SK-N-MC (cell line): Measurements from ENCODE around the gene MIS18BP1.
A peak's percentile ranks its signal among the peaks of the same experiment; 100 is the strongest.
"Not testable (repeated sequence)": the region's sequence is repeated elsewhere in the genome, so short reads cannot be mapped to it uniquely, and the experiment has no call there.

Experiments
- DNase-seq: peaks from one replicate; pipeline ENCODE4 v3.0.0-alpha.2; 2011; ENCODE audit warnings: low read depth, low spot score
- H3K27ac ChIP-seq: fragments of 200-600 bp; sonication (generic); 2 replicates; pipeline ENCODE4 v1.5.1; 2016; ENCODE audit warnings: mixed run types
- H3K36me3 ChIP-seq: fragments of 200-600 bp; sonication (generic); 2 replicates; pipeline ENCODE4 v1.6.1; 2017; ENCODE audit warnings: antibody characterized with exemption, low read length, mixed read lengths; ENCODE audit not compliant: insufficient read depth
- H3K4me3 ChIP-seq: fragments of 200-600 bp; sonication (generic); 2 replicates; pipeline ENCODE4 v1.5.1; 2016
- H3K9ac ChIP-seq: fragments of 200-600 bp; sonication (generic); 2 replicates; pipeline ENCODE4 v1.8.0; 2017; ENCODE audit warnings: mixed run types, mixed read lengths; ENCODE audit not compliant: insufficient read length
- H3K9me3 ChIP-seq: fragments of 200-600 bp; sonication (generic); 2 replicates; pipeline ENCODE4 v1.6.1; 2017; ENCODE audit warnings: low read depth, mild to moderate bottlenecking, antibody characterized with exemption, low read length, moderate library complexity, mixed read lengths
- EZH2 ChIP-seq: fragments of 200-600 bp; sonication (generic); IDR thresholded peaks from one replicate; pipeline ENCODE4 v1.6.1; 2017; ENCODE audit warnings: antibody characterized with exemption
- FOXP2 ChIP-seq: optimal IDR thresholded peaks from 2 replicates; pipeline ENCODE3; 2011; ENCODE audit warnings: mild to moderate bottlenecking, moderate library complexity; ENCODE audit not compliant: insufficient read depth; ENCODE audit errors: extremely low read length, control extremely low read depth
- POLR2AphosphoS5 ChIP-seq: IDR thresholded peaks from 2 replicates; pipeline ENCODE4 v1.6.1; 2012; ENCODE audit warnings: mild to moderate bottlenecking, low read depth, low read length, borderline replicate concordance

MIS18BP1 gene

GRCh38 chr14:45253070-45253753, at the start of gene MIS18BP1:
Gene MIS18BP1 (minus strand): TSS chr14:45253202. CDS start chr14:45247286, 5,916 bp downstream.
- no peaks in the 10 kb centered on the region for H3K36me3 ChIP-seq
- peaks cover 3% of the 10 kb centered on the region; the same call in 1 of the 2 replicates for H3K9me3 ChIP-seq
- peak within 1 kb of the TSS; percentile 85 for H3K4me3 ChIP-seq
- DNase-seq, result no peak
- H3K27ac ChIP-seq, result peak within 1 kb of the TSS; percentile 21; the same call in 1 of the 2 replicates
- peak within 1 kb of the TSS; percentile 69 for H3K9ac ChIP-seq
- TF ChIP-seq FOXP2 (no peak), POLR2AphosphoS5 (peak; percentile 65)

- TF ChIP-seq FOXP2, result no peak
- Histone ChIP-seq H3K36me3 (no peaks in the 10 kb centered on the region), H3K4me3 (no peak overlapping the region), H3K9ac (no peak overlapping the region), H3K27ac (no peak overlapping the region), H3K9me3 (no peaks in the 10 kb centered on the region)
- DNase-seq, result no peak
Measured at GRCh38 chr14:45298423-45299117, 45.6 kb upstream of the MIS18BP1 start.

- not testable (repeated sequence) for H3K36me3 ChIP-seq, H3K9me3 ChIP-seq, H3K27ac ChIP-seq, DNase-seq, H3K4me3 ChIP-seq, H3K9ac ChIP-seq
Measured at GRCh38 chr14:45294796-45295195, 41.8 kb upstream of the MIS18BP1 start.

GRCh38 chr14:45290547-45290946, 37.5 kb upstream of the MIS18BP1 start:
- Histone ChIP-seq H3K9ac (no peak overlapping the region), H3K4me3 (no peak overlapping the region), H3K27ac (no peak overlapping the region), H3K36me3 (no peaks in the 10 kb centered on the region), H3K9me3 (no peaks in the 10 kb centered on the region)
- TF ChIP-seq EZH2 (no peak), FOXP2 (no peak), POLR2AphosphoS5 (no peak)
- DNase-seq, result no peak

- DNase-seq, result no peak
- Histone ChIP-seq H3K9me3 (no peaks in the 10 kb centered on the region), H3K4me3 (no peak overlapping the region), H3K36me3 (no peaks in the 10 kb centered on the region), H3K27ac (no peak overlapping the region), H3K9ac (no peak overlapping the region)
- no peak for TF ChIP-seq EZH2
- no peak for TF ChIP-seq FOXP2
- TF ChIP-seq POLR2AphosphoS5, result no peak
Measured at GRCh38 chr14:45287610-45288009, 34.6 kb upstream of the MIS18BP1 start.

GRCh38 chr14:45284802-45285201, 31.8 kb upstream of the MIS18BP1 start:
- TF ChIP-seq EZH2 (no peak), POLR2AphosphoS5 (no peak), FOXP2 (no peak)
- H3K9ac ChIP-seq, result no peak overlapping the region
- H3K9me3 ChIP-seq, result no peaks in the 10 kb centered on the region
- no peak overlapping the region for H3K4me3 ChIP-seq
- DNase-seq, result no peak
- H3K36me3 ChIP-seq, result no peaks in the 10 kb centered on the region
- no peak overlapping the region for H3K27ac ChIP-seq

- H3K36me3 ChIP-seq, H3K9ac ChIP-seq, H3K9me3 ChIP-seq, H3K27ac ChIP-seq, DNase-seq, H3K4me3 ChIP-seq: not testable (repeated sequence)
Measured at GRCh38 chr14:45281731-45282400, 28.9 kb upstream of the MIS18BP1 start.

GRCh38 chr14:45271858-45272537, 19.0 kb upstream of the MIS18BP1 start:
- no peaks in the 10 kb centered on the region for H3K9me3 ChIP-seq
- H3K9ac ChIP-seq, result no peak overlapping the region
- H3K4me3 ChIP-seq, result no peak overlapping the region
- H3K27ac ChIP-seq, result no peak overlapping the region
- H3K36me3 ChIP-seq, result no peaks in the 10 kb centered on the region
- no peak for TF ChIP-seq POLR2AphosphoS5
- TF ChIP-seq EZH2, result no peak
- TF ChIP-seq FOXP2, result no peak
- no peak for DNase-seq
